DOHH2 (cell line): ENCODE results near the gene TMEM132E.
A peak's percentile ranks its signal among the peaks of the same experiment; 100 is the strongest.

Experiments used
- H3F3A ChIP-seq: fragments of 200-600 bp; sonication (generic), shearing (Covaris generic); 2 replicates; pipeline ENCODE4 v1.6.0; 2016; ENCODE audit warnings: antibody characterized with exemption, mild to moderate bottlenecking; ENCODE audit not compliant: control insufficient read depth, insufficient read depth
- H3K27ac ChIP-seq: fragments of 200-600 bp; sonication (generic); 2 replicates; pipeline ENCODE4 v1.5.1; 2014; ENCODE audit warnings: low read depth, mild to moderate bottlenecking, low read length, moderate library complexity
- H3K27me3 ChIP-seq: fragments of 200-600 bp; sonication (generic); 2 replicates; pipeline ENCODE4 v1.6.1; 2014; ENCODE audit warnings: mild to moderate bottlenecking, low read length, mixed read lengths; ENCODE audit not compliant: control insufficient read depth
- H3K36me3 ChIP-seq: fragments of 200-600 bp; sonication (generic); 2 replicates; pipeline ENCODE4 v1.6.1; 2014; ENCODE audit warnings: mild to moderate bottlenecking, low read length, moderate library complexity, mixed read lengths; ENCODE audit not compliant: control insufficient read depth
- H3K4me1 ChIP-seq: fragments of 200-600 bp; sonication (generic); 2 replicates; pipeline ENCODE4 v1.6.1; 2014; ENCODE audit warnings: mild to moderate bottlenecking, low read length, mixed read lengths; ENCODE audit not compliant: control insufficient read depth
- H3K4me2 ChIP-seq: fragments of 200-600 bp; sonication (generic); 2 replicates; pipeline ENCODE4 v1.6.0; 2014; ENCODE audit warnings: mild to moderate bottlenecking, low read length, moderate library complexity
- H3K4me3 ChIP-seq: fragments of 200-600 bp; sonication (generic); 2 replicates; pipeline ENCODE4 v1.5.1; 2014; ENCODE audit warnings: mild to moderate bottlenecking, low read length, mixed read lengths
- H3K79me2 ChIP-seq: fragments of 200-600 bp; sonication (generic); 2 replicates; pipeline ENCODE4 v1.6.1; 2014; ENCODE audit warnings: mild to moderate bottlenecking, low read length, mixed read lengths; ENCODE audit not compliant: control insufficient read depth
- H3K9me2 ChIP-seq: fragments of 200-600 bp; sonication (generic); replicated peaks from 2 replicates; pipeline ENCODE4 v1.6.1; 2014; ENCODE audit warnings: mild to moderate bottlenecking, low read length, mixed read lengths; ENCODE audit not compliant: control insufficient read depth
- H3K9me3 ChIP-seq: fragments of 200-600 bp; sonication (generic); 2 replicates; pipeline ENCODE4 v1.6.1; 2014; ENCODE audit warnings: antibody characterized with exemption, low read length, mixed read lengths; ENCODE audit not compliant: control insufficient read depth, insufficient read depth
- H4K20me1 ChIP-seq: fragments of 200-600 bp; sonication (generic); 2 replicates; pipeline ENCODE4 v1.6.0; 2014; ENCODE audit warnings: low read depth, mild to moderate bottlenecking, antibody characterized with exemption, low read length, moderate library complexity; ENCODE audit not compliant: control insufficient read depth, insufficient read depth
- EZH2phosphoT487 ChIP-seq: fragments of 200-600 bp; sonication (generic); IDR thresholded peaks from 2 replicates; pipeline ENCODE4 v1.6.1; 2017; ENCODE audit warnings: borderline replicate concordance, mild to moderate bottlenecking, antibody characterized with exemption, low read length, moderate library complexity, mixed read lengths
- TF ChIP-seq, protein P1 (sequence below): fragments of 200-600 bp; sonication (generic); IDR thresholded peaks from one replicate; pipeline ENCODE4 v1.5.1; 2014; ENCODE audit warnings: antibody characterized with exemption, mild to moderate bottlenecking, low read depth, low read length; ENCODE audit not compliant: poor library complexity, severe bottlenecking

The TMEM132E gene

DNA sequence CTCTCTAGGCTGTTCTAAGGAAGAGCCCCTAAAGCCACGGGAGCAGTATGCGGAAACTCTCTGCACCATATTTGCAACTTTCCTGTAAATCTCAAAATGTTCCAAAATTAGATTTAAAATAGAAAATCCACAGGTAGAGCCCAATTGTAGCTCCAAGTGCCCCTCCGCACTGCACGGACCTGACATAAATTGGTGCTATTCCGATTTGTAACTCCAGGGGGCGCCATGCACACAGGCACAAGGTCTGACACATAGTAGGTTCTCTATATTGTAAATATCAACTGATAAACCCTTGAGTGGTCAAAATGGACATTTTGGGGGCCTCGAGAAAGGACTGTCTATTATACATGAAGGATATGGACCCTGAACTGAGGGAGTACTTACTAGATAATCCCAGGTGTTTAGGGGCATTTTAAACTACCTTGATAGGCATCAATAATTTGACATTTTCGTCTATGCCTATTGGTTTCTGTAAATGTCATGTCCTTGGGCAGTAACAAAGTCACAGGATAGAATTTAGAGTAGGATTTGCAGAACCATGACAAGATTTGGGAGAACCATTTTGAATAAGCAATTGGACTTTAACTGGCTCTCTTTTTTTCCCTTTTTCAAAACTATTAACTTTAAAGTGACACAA is 36.6 kb upstream of the TMEM132E start:
- H3F3A ChIP-seq: no peaks in the 10 kb centered on the region
- no peaks in the 10 kb centered on the region for H3K9me2 ChIP-seq
- H3K36me3 ChIP-seq: no peaks in the 10 kb centered on the region
- no peak overlapping the region for H3K27ac ChIP-seq
- no peaks in the 10 kb centered on the region for H3K9me3 ChIP-seq
- H3K79me2 ChIP-seq: no peaks in the 10 kb centered on the region
- TF ChIP-seq EZH2phosphoT487: no peak
- TF ChIP-seq, protein P1, sequence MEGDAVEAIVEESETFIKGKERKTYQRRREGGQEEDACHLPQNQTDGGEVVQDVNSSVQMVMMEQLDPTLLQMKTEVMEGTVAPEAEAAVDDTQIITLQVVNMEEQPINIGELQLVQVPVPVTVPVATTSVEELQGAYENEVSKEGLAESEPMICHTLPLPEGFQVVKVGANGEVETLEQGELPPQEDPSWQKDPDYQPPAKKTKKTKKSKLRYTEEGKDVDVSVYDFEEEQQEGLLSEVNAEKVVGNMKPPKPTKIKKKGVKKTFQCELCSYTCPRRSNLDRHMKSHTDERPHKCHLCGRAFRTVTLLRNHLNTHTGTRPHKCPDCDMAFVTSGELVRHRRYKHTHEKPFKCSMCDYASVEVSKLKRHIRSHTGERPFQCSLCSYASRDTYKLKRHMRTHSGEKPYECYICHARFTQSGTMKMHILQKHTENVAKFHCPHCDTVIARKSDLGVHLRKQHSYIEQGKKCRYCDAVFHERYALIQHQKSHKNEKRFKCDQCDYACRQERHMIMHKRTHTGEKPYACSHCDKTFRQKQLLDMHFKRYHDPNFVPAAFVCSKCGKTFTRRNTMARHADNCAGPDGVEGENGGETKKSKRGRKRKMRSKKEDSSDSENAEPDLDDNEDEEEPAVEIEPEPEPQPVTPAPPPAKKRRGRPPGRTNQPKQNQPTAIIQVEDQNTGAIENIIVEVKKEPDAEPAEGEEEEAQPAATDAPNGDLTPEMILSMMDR: peak; percentile 99
- no peaks in the 10 kb centered on the region for H4K20me1 ChIP-seq
- H3K4me1 ChIP-seq: no peaks in the 10 kb centered on the region
- no peaks in the 10 kb centered on the region for H3K27me3 ChIP-seq
- no peak overlapping the region for H3K4me3 ChIP-seq
- H3K4me2 ChIP-seq: no peak overlapping the region

DNA sequence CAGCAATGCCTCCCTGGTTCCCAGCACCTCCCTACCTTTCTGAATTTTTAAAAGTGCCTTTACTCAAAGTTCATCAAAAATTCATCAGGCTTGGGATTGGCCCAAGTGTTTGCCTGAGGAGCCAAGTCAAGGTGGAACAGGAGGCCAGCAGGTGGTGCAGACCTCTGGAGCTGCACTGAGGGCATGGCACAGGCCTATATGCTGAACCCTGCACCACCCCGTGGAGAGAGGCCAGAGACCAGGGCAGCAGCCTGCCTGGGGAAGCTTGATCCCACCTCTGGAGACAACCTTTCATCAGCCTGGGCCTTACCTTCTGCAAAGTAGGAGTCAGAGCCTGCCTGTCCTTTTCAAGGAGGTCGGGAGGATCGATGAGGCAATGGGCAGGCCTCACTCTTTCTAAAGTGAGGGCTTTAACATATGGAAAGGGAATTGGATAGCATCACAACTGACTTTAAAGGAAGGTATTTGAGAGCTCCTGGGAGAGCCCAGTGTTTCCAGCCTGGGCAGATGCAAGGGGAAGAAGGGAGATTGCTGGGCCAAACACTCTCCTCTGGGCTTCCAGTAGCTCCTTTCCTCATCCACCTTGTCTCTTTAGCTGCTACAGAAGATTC is 31.8 kb upstream of the TMEM132E start:
- no peaks in the 10 kb centered on the region for H3K9me3 ChIP-seq
- TF ChIP-seq, protein P1: no peak
- no peak for TF ChIP-seq EZH2phosphoT487
- no peaks in the 10 kb centered on the region for H3K4me1 ChIP-seq
- no peaks in the 10 kb centered on the region for H3K36me3 ChIP-seq
- H4K20me1 ChIP-seq: no peaks in the 10 kb centered on the region
- no peak overlapping the region for H3K4me2 ChIP-seq
- H3K4me3 ChIP-seq: no peak overlapping the region
- no peaks in the 10 kb centered on the region for H3K79me2 ChIP-seq
- no peaks in the 10 kb centered on the region for H3K27me3 ChIP-seq
- no peak overlapping the region for H3K27ac ChIP-seq
- no peaks in the 10 kb centered on the region for H3F3A ChIP-seq
- H3K9me2 ChIP-seq: no peaks in the 10 kb centered on the region

DNA sequence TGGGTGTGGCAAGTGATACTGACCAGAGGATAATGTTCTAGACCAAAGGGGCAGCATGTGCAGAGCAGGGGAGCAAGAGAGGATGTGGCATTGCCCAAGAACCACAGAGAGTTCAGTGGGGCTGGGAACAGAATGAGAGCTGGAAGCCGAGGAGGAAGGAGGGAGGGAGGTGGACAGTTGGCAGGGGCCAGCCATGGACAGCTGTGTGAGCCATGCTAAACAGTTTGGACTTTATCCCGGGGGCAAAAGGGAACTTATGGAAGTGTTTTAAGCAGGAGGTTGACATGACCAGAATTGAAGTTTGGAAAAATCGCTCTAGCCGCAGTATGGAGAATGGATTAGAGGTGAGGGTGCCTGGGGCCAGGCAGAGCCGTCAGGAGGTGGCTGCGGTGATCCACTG is 29.4 kb upstream of the TMEM132E start:
- Histone ChIP-seq H3K4me3 (no peak overlapping the region), H3K9me2 (no peaks in the 10 kb centered on the region), H3K9me3 (no peaks in the 10 kb centered on the region), H3K27me3 (no peaks in the 10 kb centered on the region), H3F3A (no peaks in the 10 kb centered on the region), H3K4me1 (no peaks in the 10 kb centered on the region), H4K20me1 (no peaks in the 10 kb centered on the region), H3K36me3 (no peaks in the 10 kb centered on the region), H3K27ac (no peak overlapping the region), H3K79me2 (no peaks in the 10 kb centered on the region), H3K4me2 (no peak overlapping the region)
- TF ChIP-seq, protein P1: no peak
- no peak for TF ChIP-seq EZH2phosphoT487
